GM08714 (cell line): ENCODE measurements around the gene SLCO4A1.

Experiments used
- H3K4me3 ChIP-seq: fragments of 200-500 bp; sonication (Bioruptor generic); 2 replicates; pipeline ENCODE4 v1.5.1; 2014; ENCODE audit warnings: mild to moderate bottlenecking, low read length, inconsistent platforms
- ZNF274 ChIP-seq: IDR thresholded peaks from 2 replicates; pipeline ENCODE4 v1.6.1; 2012; ENCODE audit warnings: mild to moderate bottlenecking, low read depth, low read length

Gene SLCO4A1

GRCh38 chr20:62603021-62603906 lies 39.0 kb upstream of the SLCO4A1 start:
- no peak for TF ChIP-seq ZNF274

GRCh38 chr20:62603907-62604785 lies 38.2 kb upstream of the SLCO4A1 start:
- H3K4me3 ChIP-seq: no peak overlapping the region
- no peak for TF ChIP-seq ZNF274

More at GRCh38 chr20:62603021-62603906, 39.0 kb upstream of the SLCO4A1 start:
- no peak overlapping the region for H3K4me3 ChIP-seq

- H3K4me3 ChIP-seq: no peak overlapping the region
- TF ChIP-seq ZNF274: no peak
Observed at GRCh38 chr20:62604796-62605195, 37.5 kb upstream of the SLCO4A1 start.

GRCh38 chr20:62605236-62605943 lies 36.9 kb upstream of the SLCO4A1 start:
- TF ChIP-seq ZNF274: no peak
- no peak overlapping the region for H3K4me3 ChIP-seq

DNA sequence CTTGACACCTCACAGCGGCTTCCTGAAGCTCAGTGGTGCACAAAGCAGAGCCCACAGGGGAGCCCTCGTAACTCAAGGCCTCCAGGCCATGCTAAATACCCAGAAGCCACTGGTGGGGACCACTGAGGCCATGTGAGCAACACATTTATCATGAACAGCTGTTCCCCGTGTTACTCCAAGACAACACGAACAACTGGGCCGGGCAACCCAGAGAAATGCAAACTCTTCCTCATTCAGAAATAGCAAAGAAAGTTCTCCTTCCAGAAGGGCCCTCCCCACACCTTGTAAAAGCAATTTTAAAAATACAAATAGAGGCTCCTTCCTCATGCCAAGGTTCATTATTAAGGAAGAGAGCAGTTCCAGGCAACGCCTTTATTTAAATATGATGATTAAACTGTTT lies 36.3 kb upstream of the SLCO4A1 start:
- H3K4me3 ChIP-seq: no peak overlapping the region
- TF ChIP-seq ZNF274: no peak

DNA sequence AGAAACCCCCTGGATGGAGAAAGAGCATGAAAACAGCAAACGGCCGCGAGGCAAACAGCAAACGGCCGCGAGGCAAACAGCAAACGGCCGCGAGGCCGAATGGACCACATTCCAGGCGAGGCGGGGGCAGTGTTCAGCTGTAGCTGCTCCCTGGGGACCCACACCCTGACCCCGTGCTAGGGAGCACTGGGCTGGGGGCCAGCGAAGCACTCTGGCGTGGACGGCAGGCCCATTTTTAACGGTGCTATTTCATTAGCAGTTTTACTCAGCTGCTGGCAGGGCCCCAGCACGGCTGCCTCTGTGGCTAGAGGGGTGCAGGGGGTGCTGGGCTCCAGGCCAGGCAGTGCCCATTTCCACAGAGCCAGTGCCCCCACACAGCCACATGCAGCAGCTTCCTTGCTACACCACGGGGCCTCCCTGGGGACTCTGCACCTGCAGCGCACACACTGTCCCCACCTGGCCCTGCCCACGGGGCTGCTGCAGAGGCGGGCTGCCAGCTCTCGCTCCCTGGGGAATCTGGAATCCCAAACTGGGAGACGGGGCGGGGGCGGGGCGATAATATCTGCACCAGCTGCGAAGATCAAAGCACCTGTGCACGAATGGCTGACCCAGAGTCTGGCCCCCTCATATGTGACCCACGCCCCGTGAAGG lies 35.6 kb upstream of the SLCO4A1 start:
- TF ChIP-seq ZNF274: no peak
- no peak overlapping the region for H3K4me3 ChIP-seq

DNA sequence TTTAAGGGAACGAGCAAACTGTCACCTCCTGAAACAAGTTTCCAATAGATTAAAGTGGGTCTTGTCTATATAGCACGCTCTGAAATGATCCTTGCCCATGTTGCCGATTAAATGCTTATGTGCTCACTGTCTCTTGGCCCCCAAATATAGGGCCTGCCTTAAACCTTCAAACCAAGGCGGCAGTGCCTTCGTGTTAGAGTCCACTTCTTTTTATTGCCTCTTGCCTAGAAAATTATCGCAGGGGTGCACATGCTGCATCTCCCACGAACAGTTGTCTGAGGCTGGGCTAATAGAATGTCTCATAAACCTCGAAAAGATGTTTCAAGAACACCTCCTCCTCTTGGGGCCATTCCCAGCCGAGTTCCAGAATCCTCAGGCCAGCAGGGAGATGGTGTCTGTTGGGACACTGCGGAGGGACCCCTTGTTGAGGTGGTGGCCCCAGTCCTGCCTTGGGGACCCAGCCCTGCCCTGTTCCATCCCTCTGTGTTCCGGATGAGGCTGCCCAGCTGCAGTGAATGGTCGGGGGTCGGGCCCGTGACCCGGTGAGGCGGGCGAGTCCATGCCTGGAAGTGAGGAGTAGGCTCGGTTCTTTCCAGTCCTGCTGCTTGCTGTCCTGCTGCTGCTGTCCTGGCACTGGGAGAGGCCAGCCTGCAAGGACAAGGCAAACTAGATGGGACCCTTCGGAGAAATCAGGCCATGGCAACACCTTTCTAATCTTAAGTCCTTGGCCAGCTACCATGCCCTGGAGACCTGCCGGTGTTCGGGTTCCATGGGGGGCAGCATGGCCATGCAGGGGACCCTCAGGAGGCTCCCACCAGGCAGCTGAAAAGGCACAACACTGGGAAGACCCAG lies 34.7 kb upstream of the SLCO4A1 start:
- H3K4me3 ChIP-seq: no peak overlapping the region
- TF ChIP-seq ZNF274: no peak

DNA sequence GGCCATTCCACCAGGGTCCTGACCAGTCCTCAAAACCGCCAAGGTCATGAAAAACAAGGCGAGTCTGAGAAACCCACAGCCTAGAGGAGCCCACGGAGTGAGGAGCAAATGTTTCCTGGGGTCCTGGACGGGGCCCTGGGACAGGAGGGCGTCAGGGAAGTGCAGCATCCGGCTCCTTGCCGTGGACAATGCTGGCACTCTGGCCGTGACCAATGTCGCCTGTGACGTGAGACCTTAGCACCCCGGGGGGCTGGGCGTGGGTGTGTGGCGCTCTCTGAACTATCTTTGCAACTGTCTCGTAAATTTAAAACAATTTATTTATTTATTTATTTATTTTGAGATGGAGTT lies 34.1 kb upstream of the SLCO4A1 start:
- H3K4me3 ChIP-seq: no peak overlapping the region
- TF ChIP-seq ZNF274: no peak

- no peak for TF ChIP-seq ZNF274
Observed at GRCh38 chr20:62609279-62609720, 33.0 kb upstream of the SLCO4A1 start.

GRCh38 chr20:62609811-62610757 lies 32.2 kb upstream of the SLCO4A1 start:
- TF ChIP-seq ZNF274: no peak
- H3K4me3 ChIP-seq: no peak overlapping the region

More at GRCh38 chr20:62609279-62609720, 33.0 kb upstream of the SLCO4A1 start:
- H3K4me3 ChIP-seq: no peak overlapping the region

DNA sequence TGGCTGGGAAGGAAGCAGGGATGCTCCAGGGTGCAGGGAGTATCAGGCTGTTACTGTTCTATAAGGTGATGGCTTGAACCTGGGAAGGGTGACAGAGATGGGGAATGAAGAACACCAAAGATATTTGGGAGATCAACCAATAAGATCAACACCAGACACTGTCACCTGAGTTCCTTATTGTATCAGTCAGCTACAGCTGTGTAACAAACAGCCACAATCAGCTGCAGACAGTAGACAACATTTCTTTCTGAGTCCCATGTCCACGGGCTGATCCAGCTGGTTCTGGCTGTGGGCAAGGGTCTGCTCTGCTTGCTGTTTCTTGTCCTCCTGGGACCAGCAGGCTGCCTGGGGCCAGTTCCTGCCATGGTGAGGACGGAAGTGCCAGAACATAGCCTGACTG lies 31.3 kb upstream of the SLCO4A1 start:
- no peak for TF ChIP-seq ZNF274
- H3K4me3 ChIP-seq: no peak overlapping the region

DNA sequence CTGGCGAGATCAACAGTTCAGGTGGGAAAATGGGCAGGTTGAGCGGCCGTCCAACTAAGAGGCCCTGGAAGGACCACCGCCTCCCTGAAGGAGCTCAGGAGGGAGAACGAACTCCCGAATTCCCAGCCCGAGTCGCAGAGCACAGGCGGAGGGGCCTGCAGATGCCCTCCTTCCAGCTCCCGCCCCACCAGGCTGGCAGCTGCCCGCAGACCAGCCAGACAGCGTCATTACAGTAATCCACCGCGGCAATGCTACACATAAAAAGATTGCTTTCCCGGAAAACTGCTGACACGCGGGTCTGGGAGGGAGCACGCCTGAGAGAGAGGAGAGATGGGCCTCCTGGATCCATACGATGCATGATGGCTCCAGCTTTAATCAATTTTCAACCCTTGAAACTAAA lies 30.5 kb upstream of the SLCO4A1 start:
- no peak overlapping the region for H3K4me3 ChIP-seq
- no peak for TF ChIP-seq ZNF274
